Measurements from ENCODE around the gene RPS6KA2.
"Not testable (repeated sequence)": the region's sequence is repeated elsewhere in the genome, so short reads cannot be mapped to it uniquely, and the experiment has no call there.

RPS6KA2 gene

GRCh38 chr6:166542580-166542912 lies 84.5 kb downstream of the RPS6KA2 start:
- no peak overlapping the region for H3K4me3 ChIP-seq (replicated peaks; ENCODE audit: low read depth, low read length)
- DNase-seq (ENCODE audit: low read depth) = no peak
- TF ChIP-seq, protein P1, sequence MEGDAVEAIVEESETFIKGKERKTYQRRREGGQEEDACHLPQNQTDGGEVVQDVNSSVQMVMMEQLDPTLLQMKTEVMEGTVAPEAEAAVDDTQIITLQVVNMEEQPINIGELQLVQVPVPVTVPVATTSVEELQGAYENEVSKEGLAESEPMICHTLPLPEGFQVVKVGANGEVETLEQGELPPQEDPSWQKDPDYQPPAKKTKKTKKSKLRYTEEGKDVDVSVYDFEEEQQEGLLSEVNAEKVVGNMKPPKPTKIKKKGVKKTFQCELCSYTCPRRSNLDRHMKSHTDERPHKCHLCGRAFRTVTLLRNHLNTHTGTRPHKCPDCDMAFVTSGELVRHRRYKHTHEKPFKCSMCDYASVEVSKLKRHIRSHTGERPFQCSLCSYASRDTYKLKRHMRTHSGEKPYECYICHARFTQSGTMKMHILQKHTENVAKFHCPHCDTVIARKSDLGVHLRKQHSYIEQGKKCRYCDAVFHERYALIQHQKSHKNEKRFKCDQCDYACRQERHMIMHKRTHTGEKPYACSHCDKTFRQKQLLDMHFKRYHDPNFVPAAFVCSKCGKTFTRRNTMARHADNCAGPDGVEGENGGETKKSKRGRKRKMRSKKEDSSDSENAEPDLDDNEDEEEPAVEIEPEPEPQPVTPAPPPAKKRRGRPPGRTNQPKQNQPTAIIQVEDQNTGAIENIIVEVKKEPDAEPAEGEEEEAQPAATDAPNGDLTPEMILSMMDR (IDR thresholded peaks at IDR 0.05; ENCODE audit: low read length, missing control alignments) = no peak

GRCh38 chr6:166541876-166542579 lies 85.0 kb downstream of the RPS6KA2 start:
- H3K4me3 ChIP-seq (replicated peaks; ENCODE audit: low read depth, low read length) = no peak overlapping the region
- TF ChIP-seq, protein P1 (IDR thresholded peaks at IDR 0.05; ENCODE audit: low read length, missing control alignments) = no peak
- no peak for DNase-seq (ENCODE audit: low read depth)

- TF ChIP-seq, protein P1 (IDR thresholded peaks at IDR 0.05; ENCODE audit: low read length, missing control alignments) = no peak
- no peak overlapping the region for H3K4me3 ChIP-seq (replicated peaks; ENCODE audit: low read depth, low read length)
- DNase-seq (ENCODE audit: low read depth) = no peak
Measured at GRCh38 chr6:166541366-166541765, 85.7 kb downstream of the RPS6KA2 start.

GRCh38 chr6:166540631-166541331 lies 86.3 kb downstream of the RPS6KA2 start:
- DNase-seq (ENCODE audit: low read depth) = no peak
- H3K4me3 ChIP-seq (replicated peaks; ENCODE audit: low read depth, low read length) = no peak overlapping the region

DNA sequence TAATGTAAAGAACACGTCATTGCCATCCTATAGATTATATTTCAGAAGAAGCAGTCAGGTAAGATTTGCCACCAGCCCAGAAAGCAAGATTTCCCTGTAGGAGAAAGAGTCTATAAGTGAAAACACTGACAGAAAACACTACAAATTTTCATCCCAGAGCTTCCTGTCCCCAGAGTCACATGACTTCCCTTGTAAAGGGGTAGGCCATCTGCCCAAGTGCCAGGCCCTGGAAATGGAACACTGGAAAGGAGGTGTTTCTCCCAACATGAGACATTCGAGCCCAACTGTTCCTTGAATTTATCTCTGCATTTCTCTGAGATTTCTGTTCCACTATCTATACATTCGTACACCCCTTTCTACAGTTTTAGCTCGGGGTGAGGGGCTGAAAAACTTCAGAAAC lies 87.5 kb downstream of the RPS6KA2 start:
- TF ChIP-seq, protein P1 (IDR thresholded peaks at IDR 0.05; ENCODE audit: low read length, missing control alignments) = no peak
- no peak overlapping the region for H3K4me3 ChIP-seq (replicated peaks; ENCODE audit: low read depth, low read length)
- DNase-seq (ENCODE audit: low read depth) = no peak

More at GRCh38 chr6:166540631-166541331, 86.3 kb downstream of the RPS6KA2 start:
- TF ChIP-seq, protein P1 (IDR thresholded peaks at IDR 0.05; ENCODE audit: low read length, missing control alignments) = no peak

GRCh38 chr6:166539011-166539385 lies 88.1 kb downstream of the RPS6KA2 start:
- not testable (repeated sequence) for H3K4me3 ChIP-seq (replicated peaks; ENCODE audit: low read depth, low read length); DNase-seq (ENCODE audit: low read depth)

GRCh38 chr6:166538297-166539010 lies 88.6 kb downstream of the RPS6KA2 start:
- H3K4me3 ChIP-seq (replicated peaks; ENCODE audit: low read depth, low read length) = no peak overlapping the region
- DNase-seq (ENCODE audit: low read depth) = no peak
- TF ChIP-seq, protein P1 (IDR thresholded peaks at IDR 0.05; ENCODE audit: low read length, missing control alignments) = no peak
